ENCODE data around the gene ULBP3.
"Not testable (repeated sequence)": the region's sequence is repeated elsewhere in the genome, so short reads cannot be mapped to it uniquely, and the experiment has no call there.

The ULBP3 gene

DNA sequence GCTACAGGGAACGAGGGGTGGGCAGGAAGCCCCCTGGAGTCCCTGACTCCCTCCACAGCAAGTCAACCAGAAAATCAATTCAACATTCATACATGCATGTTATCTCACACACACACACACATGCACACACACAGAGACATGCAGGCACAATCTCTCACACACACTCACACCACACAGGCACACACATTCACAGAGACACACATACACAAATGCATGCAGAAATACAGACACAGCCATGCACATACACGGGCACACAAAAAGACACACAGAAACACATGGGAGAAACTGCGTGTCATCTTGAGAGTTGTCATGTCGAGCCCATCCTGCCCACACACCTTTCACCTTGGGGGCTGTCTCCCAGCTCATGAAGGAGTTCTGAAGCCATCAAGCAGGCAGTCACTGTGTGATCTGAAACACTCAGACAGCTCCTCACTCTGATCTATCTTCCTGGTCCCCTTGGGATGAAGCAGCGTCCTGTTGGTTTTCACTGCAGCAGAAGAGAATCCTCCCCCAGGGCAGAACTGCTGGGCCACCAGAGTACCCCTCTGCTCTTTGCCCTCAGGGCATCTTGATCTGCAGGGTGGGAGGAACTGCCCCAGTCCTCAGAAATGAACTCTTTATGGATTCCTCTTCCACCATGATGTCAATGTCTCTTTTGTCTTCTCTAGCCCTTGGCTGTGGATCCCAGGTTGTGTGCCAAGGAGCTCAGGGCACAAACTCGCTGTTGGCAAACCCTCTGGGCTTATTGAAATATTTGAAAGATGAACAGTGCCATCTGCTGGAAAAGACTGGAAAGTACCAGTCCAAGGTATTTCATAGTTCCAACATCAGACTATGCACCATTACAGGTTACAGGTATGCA lies 52.4 kb downstream of the ULBP3 start:
- DNase-seq (ENCODE audit: low read depth in 3 of 3) = peak in 1 of 3 experiments; percentile 45

DNA sequence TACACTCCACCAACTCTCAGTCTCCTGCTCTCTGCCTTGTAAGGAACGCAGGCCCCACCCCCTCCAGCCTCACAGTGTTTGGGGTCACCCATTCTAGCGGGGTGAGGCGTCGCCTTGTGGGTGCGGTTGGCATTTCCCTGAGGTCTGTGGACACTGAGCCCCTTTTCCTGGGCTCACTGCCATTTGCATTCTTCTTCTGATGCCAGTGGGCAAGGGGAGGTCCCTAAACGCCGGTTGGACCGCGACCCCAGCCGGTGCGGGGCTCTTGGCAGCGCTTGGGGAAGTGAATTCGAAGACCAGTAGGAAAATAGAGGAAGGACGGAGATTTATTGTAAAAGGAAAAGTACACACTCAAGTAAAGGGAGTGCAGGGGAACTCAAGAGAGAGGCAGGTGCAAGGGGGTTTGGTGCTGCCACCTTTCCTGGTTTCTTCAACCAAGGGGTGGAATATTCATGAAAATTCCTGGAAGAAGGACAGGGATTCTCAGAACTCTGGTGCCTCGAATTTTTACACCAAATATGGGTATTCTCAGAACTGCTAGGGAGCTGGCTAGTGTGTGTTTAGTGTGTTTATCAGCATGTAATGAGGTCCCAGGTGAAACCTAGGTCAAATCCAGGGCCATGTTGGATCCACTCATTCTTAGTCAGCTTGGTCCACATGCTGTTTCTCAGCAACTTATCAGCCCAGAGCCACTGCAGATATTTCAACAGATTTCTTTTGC lies 53.5 kb downstream of the ULBP3 start:
- not testable (repeated sequence) for DNase-seq (ENCODE audit: low read depth in 3 of 3)

GRCh38 chr6:150014623-150015280 lies 54.2 kb downstream of the ULBP3 start:
- DNase-seq (ENCODE audit: low read depth in 3 of 3) = not testable (repeated sequence)

GRCh38 chr6:150013785-150014622 lies 54.9 kb downstream of the ULBP3 start:
- not testable (repeated sequence) for DNase-seq (ENCODE audit: low read depth in 3 of 3)

DNA sequence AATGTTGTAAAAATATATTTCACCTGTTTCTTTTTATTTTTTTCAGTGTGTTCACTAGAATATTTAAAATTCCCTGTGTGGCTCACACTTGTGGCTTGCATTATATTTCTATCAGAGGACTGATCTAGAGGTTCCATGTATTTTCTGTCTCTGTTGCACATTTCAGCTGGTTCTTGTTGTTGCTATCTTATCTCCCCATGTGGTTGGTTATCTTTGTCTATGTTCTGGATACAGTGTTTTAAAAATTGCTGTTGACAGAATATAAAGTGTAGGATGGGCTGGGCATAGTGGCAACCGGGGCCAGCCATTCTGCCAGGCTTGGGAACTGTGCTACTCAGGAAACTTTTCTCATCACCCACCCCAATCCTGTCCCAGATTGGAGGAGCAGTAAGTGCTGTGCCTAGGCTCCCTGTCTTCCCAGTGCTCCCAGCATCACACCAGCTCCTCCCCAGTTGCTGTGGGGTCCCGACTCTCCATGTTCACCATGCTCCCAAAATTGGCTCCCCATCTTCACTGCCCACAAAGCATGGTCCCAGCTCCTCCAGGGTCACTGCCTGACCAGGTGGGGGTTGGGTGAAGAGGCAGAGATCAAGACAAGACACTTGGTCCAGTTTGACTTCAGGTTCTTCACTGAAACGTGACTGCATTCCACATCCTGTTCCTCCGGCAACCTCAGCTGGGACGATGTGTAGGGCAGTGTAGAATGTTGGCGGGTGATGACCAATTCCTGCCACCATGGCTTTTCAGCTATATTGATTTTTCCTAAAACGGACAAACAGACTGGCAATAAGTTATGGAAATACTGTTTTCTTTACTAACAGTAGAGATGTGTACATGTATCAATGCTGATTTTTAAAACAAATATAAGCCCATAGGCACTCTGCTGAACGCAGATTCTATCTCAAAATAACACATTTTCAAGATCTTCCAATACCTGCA lies 55.8 kb downstream of the ULBP3 start:
- DNase-seq (ENCODE audit: low read depth in 3 of 3) = not testable (repeated sequence)

All from stimulated activated CD4-positive, alpha-beta T cell treated with anti-CD3 and anti-CD28 coated beads, TNF-alpha, amount 100 ng/mL, for 4 hours (primary cell).